HG02885 (cell line): Measurements from ENCODE around the gene UGT1A6.

ENCODE experiments used
- ATAC-seq: cut with Tn5 transposase; IDR thresholded peaks from one replicate; pipeline ENCODE4 v1.9.1; 2021; ENCODE audit warnings: mild to moderate bottlenecking; ENCODE audit not compliant: unreplicated experiment, poor library complexity

UGT1A6 gene

DNA sequence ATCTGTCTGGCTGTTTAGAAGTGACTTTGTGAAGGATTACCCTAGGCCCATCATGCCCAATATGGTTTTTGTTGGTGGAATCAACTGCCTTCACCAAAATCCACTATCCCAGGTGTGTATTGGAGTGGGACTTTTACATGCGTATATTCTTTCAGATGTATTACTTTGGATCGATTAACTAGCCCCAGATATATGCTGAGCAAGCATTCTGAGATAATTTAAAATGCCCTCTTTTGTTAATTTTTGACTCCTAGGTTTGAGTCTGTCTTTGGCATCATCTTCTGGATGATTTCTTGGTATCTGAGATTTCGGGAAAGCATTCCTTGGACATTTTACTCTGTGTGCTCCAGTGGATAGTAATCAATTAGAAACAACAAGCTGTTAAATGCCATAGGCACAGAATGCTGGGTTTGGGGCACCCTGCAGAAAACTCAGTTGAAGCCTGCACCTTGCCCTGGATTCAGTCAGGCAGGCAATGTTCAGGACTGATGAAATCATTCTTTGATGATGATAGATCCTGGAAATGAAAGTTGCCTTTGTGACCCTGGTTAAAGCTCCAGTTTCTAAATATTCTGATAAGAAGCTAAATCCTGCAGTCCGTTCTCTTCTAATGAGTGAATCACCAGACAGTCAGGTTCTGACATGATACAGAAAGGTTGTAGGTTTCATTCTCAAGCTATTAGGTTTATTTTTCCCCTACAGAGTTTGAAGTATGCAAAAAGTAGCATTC lies 68.5 kb downstream of the UGT1A6 start:
- ATAC-seq, result no peak

- no peak for ATAC-seq
Observed at GRCh38 chr2:233764264-233764663, 71.6 kb downstream of the UGT1A6 start.

GRCh38 chr2:233764761-233765160 lies 72.1 kb downstream of the UGT1A6 start:
- no peak for ATAC-seq

GRCh38 chr2:233766416-233766815 lies 73.7 kb downstream of the UGT1A6 start:
- no peak for ATAC-seq

- ATAC-seq, result no peak
Observed at GRCh38 chr2:233768076-233768475, 75.4 kb downstream of the UGT1A6 start.

DNA sequence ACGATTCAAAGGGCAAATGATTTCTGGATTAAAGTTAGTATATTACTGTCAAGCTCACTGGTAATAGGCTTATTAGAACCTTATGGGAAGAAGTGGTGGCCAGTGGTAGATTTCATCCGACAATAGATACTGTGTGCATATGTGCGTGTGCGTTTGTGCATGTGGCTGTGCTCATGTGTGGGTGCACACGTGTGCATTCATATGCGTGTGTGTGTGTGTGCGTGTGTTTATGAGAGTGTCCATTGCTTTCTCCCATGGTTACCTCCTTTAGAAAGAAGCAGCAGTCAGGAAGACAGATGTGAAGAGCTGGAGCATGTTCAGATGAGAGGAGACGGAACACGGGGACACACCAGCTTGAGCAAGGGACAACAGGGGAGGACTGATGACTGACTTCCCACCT lies 76.6 kb downstream of the UGT1A6 start:
- no peak for ATAC-seq

- no peak for ATAC-seq
Observed at GRCh38 chr2:233772153-233772552, 79.5 kb downstream of the UGT1A6 start.

- ATAC-seq, result no peak
Observed at GRCh38 chr2:233772583-233772982, 79.9 kb downstream of the UGT1A6 start.

- ATAC-seq, result no peak
Observed at GRCh38 chr2:233773854-233774253, 81.2 kb downstream of the UGT1A6 start.

DNA sequence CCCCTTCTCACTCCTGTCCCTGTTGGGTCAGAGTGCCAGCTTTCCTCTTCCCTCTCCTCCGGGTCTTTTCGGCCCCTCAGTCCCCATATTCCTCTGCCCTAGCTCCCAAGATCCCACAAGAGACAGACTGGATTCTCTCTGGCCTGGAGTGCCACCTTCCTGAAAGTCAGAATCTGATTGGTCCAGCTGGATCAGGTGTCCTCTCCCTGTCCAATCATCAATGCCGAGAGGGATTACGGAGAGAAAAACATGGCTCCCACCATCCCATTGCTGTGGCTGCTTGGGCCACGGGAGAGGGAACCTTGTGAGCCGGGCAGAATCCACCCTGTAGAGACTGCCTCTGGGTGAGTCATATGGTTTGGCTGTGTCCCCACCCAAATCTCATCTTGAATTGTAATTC lies 82.7 kb downstream of the UGT1A6 start:
- ATAC-seq, result no peak

DNA sequence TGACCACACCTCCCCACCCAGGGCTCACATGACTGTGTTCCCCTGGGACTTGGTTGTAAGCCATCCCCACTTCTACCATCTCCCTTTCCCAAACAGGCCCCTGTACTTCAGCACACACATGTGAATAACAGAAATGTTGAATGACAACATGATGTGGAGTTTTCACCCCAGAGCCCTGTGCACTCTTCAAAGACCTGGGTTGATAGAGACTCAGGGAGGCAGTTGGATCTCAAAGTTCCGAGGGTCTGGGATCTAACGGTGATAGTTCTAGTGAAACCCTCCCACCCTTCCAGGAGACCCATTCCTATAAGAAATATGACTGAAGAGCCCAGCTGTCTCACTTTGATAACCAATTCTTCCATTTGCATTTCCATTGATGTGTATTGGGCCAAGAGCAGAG lies 85.3 kb downstream of the UGT1A6 start, which contains the start of gene MROH2A:
MROH2A (plus strand) TSS at position 301 of the 400 bp plus-strand sequence. CDS start 1,029 bp downstream, outside the sequence.
- ATAC-seq, result no peak

- ATAC-seq, result no peak
Observed at GRCh38 chr2:233779722-233780121, 87.0 kb downstream of the UGT1A6 start.

GRCh38 chr2:233780771-233781170 lies 88.1 kb downstream of the UGT1A6 start:
- no peak for ATAC-seq

DNA sequence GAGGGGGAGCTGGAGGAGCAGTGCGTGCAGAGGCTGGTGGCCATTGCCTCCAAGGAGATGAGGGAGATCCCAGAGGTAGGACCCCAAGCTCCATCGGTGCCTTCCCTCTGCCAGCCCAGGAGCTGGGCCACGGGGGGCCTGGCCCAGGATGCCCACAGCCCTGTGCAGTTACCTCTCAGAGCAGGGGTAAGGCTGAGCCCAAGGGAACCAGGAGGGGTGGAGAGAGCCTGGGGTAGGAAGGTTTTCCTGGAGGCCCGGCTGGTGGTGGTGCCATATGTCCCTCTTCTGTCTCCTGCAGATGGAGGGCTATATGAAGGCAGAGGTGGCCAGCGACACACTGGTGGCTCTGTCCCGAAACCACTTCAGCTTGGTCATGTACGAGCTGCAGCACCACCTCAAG lies 96.9 kb downstream of the UGT1A6 start:
- no peak for ATAC-seq

DNA sequence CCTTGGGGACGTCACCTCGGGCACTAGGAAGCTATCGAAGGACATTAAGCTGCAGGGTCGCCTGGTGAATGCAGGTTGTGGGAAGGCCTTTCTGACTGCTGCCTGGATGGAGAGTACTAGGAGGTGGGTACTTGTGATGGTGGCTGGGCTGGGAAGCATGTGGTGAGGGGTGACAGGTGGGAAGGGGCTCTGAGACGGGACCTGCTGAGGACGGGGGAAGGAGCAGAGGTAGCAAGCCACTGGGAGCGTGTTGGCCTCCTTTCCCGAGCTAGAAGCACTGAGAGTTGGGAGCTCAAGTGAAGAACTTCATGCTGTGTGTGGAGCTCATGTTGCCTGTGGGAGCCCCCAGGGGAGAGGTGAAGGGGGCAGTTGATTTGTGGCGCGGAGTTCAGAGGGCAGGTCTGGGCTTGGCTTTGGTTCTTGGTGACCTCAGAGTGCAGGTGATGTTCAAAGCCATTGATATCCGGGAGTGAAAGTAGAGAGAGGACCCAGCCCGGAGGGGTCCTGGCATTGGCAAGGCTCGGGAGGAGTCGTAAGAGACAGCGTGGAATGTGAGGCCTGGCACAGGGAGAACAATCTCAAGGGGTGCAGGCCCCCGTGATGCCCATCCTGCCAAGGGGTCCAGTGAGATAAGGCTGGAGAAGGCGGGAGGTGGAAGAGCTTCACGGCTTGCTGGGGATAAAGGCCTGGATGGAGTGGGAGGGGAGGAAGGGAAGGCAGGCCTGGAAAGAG lies 98.6 kb downstream of the UGT1A6 start:
- no peak for ATAC-seq

DNA sequence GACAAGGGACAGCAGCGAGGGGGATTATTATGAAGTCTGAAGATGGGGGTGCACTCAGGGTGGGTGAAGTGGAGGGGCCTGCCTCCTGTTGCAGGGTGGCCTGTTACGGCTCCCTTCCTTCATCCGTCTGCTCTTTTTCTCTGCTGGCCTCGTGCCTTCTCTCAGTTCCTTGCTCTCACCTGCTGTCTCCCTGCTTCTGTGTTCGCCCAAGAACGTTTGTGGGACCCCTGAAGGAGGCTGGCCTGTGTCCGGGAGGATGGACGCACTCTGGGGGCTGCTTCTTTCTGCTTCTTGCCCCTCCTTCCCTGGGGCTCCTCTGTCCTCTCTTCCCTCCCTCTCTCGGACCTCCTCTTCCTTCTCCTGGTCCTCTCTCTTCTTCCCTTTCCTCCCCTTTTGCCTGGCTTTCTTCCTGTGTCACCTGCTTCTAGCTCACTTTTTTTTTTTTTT lies 99.2 kb downstream of the UGT1A6 start:
- ATAC-seq, result no peak

DNA sequence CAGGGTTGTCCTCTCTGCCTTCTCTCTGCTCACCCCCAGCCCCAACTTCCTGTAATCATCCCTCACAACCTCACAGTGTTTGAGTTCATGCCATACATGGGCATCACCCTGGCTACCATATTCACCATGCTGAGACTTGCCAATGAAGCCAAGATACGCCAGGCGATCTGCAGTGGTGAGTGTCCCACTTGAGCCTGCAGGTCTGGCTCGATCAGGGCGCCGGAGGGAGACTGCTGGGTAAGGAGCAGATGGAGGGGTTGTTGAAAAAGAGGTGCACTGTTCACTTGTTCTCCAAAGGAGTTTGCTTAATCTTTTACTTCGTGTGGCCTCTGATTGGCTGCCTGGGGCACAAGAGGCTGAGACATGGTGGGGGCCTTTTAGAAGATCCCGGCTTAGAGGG lies 100.0 kb downstream of the UGT1A6 start:
- ATAC-seq, result no peak

DNA sequence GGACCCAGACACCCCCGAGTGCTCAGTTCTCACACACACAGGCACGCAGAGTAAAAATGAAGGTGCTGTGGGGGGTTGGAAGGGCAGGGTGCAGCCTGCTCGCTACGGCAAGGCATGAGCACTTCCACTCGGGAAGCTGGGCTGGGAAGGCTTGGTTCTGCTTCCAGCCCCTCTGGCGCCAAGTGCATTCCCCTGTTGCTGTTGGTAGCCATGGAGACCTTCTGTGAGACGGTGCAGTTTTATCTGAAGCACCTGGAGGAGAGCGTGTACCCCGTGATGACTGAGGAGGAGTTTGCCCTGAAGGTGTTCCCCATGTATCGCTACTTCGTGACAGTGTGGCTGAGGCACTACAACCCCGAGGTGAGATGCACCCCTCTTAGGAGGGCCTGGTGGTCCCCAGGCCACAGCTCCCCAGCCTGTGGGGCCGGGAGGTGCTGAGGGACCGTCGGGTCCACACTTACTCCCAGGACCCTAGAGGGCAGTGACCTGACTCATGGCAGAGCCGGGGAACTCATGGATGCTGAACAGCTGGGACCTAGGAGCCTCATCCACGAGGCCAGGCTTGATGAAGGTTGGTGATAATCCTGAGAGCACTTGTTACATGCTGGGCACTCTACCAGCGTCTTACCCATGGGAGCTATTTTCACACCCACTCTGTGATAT lies 100.9 kb downstream of the UGT1A6 start:
- no peak for ATAC-seq

DNA sequence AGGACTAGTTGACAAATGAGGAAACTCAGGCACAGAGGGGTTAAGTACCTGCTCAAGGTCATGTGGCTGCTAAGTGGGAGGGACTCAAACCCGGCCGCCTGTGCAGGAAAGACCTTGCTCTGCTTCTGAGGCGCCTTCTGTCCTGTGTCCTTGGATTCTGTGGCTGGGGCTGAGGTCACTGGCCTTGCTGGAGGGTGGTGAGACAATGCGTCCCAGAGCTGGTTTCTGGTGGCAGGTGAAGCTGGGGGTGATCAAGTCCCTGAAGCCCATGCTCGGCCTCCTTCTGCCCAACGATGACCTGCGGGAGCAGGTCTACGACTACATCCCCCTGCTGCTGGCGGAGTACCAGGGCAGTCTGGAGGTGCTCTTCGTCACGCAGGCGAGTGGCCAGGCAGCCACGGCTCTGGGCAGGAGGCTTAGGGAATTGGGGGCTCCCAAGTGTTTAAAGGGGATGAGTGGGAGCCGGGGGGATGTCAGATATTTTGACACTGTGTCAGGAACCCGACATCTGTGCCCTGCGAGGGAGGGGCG lies 101.5 kb downstream of the UGT1A6 start:
- ATAC-seq, result no peak

- no peak for ATAC-seq
Observed at GRCh38 chr2:233795735-233796171, 103.1 kb downstream of the UGT1A6 start.

GRCh38 chr2:233796254-233796653 lies 103.6 kb downstream of the UGT1A6 start:
- no peak for ATAC-seq
